GM12878 (cell line): ENCODE data around the gene HPX. TPM values are rescaled to one million over a fixed set of nuclear protein-coding genes. Genes with fewer than 3 reads are reported as not detected.

Experiments
- BACH1 ChIP-seq: fragments of 450-650 bp; IDR thresholded peaks from 2 replicates; pipeline ENCODE4 v1.6.1; 2017; ENCODE audit warnings: mild to moderate bottlenecking, borderline replicate concordance
- BCL11A ChIP-seq: IDR thresholded peaks from 2 replicates; pipeline ENCODE4 v1.6.1; 2011; ENCODE audit warnings: low read depth, low read length
- IKZF1 ChIP-seq: fragments of 450-650 bp; conservative IDR thresholded peaks from 2 replicates; pipeline ENCODE4 v1.6.1; 2017; ENCODE audit warnings: antibody characterized with exemption, mild to moderate bottlenecking
- IKZF2 ChIP-seq, 2 experiments: fragments of 450-650 bp; IDR thresholded peaks; 2 replicates each; pipeline ENCODE4 v1.6.1; 2017; ENCODE audit warnings: mild to moderate bottlenecking in 2 of 2, moderate library complexity in 2 of 2
- MEF2B ChIP-seq: fragments of 450-650 bp; IDR thresholded peaks from 2 replicates; pipeline ENCODE4 v1.6.1; 2018; ENCODE audit warnings: mild to moderate bottlenecking, moderate library complexity; ENCODE audit not compliant: partially characterized antibody, poor library complexity, severe bottlenecking
- MTA2 ChIP-seq: fragments of 450-650 bp; IDR thresholded peaks from 2 replicates; pipeline ENCODE4 v1.6.1; 2016; ENCODE audit warnings: low read depth, mild to moderate bottlenecking, moderate library complexity
- MXI1 ChIP-seq: fragments of 150-350 bp; IDR thresholded peaks from 2 replicates; pipeline ENCODE4 v1.6.1; 2011; ENCODE audit warnings: low read depth, mild to moderate bottlenecking, inconsistent platforms, low read length, improper control_type of control experiment
- RAD51 ChIP-seq: fragments of 450-650 bp; IDR thresholded peaks from 2 replicates; pipeline ENCODE4 v1.6.1; 2016; ENCODE audit warnings: moderate library complexity, mild to moderate bottlenecking, inconsistent platforms
- RELA ChIP-seq: fragments of 450-650 bp; IDR thresholded peaks from 2 replicates; pipeline ENCODE4 v1.8.0; 2014; ENCODE audit warnings: borderline replicate concordance; ENCODE audit not compliant: partially characterized antibody
- SIX5 ChIP-seq: IDR thresholded peaks from 2 replicates; pipeline ENCODE4 v1.6.1; 2011; ENCODE audit warnings: mild to moderate bottlenecking, low read depth, low read length, moderate library complexity; ENCODE audit not compliant: severe bottlenecking
- SREBF2 ChIP-seq: IDR thresholded peaks from 2 replicates; pipeline ENCODE4 v1.6.1; 2012; ENCODE audit warnings: mild to moderate bottlenecking, low read length
- STAT3 ChIP-seq: IDR thresholded peaks from 2 replicates; pipeline ENCODE4 v1.6.1; 2011; ENCODE audit warnings: low read depth, low read length, improper control_type of control experiment
- TAF1 ChIP-seq: IDR thresholded peaks from 2 replicates; pipeline ENCODE4 v1.6.1; 2011; ENCODE audit warnings: mild to moderate bottlenecking, low read depth, low read length, borderline replicate concordance
- WRNIP1 ChIP-seq: IDR thresholded peaks from 2 replicates; pipeline ENCODE4 v1.6.1; 2011; ENCODE audit warnings: low read depth, low read length, improper control_type of control experiment, borderline replicate concordance
- YY1 ChIP-seq: IDR thresholded peaks from 2 replicates; pipeline ENCODE4 v1.6.1; 2011; ENCODE audit warnings: low read depth, mild to moderate bottlenecking, low read length
- ZNF274 ChIP-seq: IDR thresholded peaks from one replicate; pipeline ENCODE4 v1.8.0; 2011; ENCODE audit not compliant: insufficient read length, insufficient read depth
- polyA plus RNA-seq, 11 experiments: library from polyadenylated mRNA; depleted of rRNA in 4 of 11; unstranded in 6 of 11; stranded (reverse) in 5 of 11; fragments of >200 nt; fragmentation: Nextera tagmentation in 4 of 11; fragmentation: Illumina TruSeq in 1 of 11; extraction: Ambion mirVana in 4 of 11; extraction: Trizol in 1 of 11; gene quantifications; 1 replicate in 1 of 11; 2 replicates in 10 of 11; pipeline versions ENCODE4 v1.2.1 to v1.2.3, GENCODE V29; 2011 to 2016; ENCODE audit warnings: inconsistent platforms in 2 of 11, missing spikeins in 2 of 11, low read depth in 1 of 11
- total RNA-seq, 4 experiments: library from RNA; depleted of rRNA in 3 of 4; stranded (reverse); fragments of >200 nt in 3 of 4; fragmentation: Illumina TruSeq in 1 of 4; extraction: Trizol in 1 of 4; gene quantifications; 2 replicates each; pipeline versions ENCODE4 v1.2.1 to v1.2.3, GENCODE V29; 2013 to 2021
- TF ChIP-seq, protein P1 (sequence below): fragments of 450-650 bp; IDR thresholded peaks from 2 replicates; pipeline ENCODE4 v1.6.1; 2017; ENCODE audit warnings: borderline replicate concordance
- TF ChIP-seq, protein P2 (sequence below): fragments of 450-650 bp; IDR thresholded peaks from 2 replicates; pipeline ENCODE4 v1.6.1; 2017; ENCODE audit warnings: mild to moderate bottlenecking, low read depth, inconsistent platforms; ENCODE audit not compliant: poor library complexity, severe bottlenecking
- TF ChIP-seq, protein P3 (sequence below): IDR thresholded peaks from 2 replicates; pipeline ENCODE4 v1.6.1; 2012; ENCODE audit warnings: low read depth, low read length, improper control_type of control experiment
- TF ChIP-seq, protein P4 (sequence below): fragments of 450-650 bp; IDR thresholded peaks from 2 replicates; pipeline ENCODE4 v1.6.1; 2017; ENCODE audit warnings: mild to moderate bottlenecking
- TF ChIP-seq, protein P5 (sequence below): fragments of 450-650 bp; IDR thresholded peaks from 2 replicates; pipeline ENCODE4 v1.6.1; 2017; ENCODE audit warnings: low read depth, mild to moderate bottlenecking, moderate library complexity

Gene HPX
- total and polyA plus RNA-seq, 10 of the 15 experiments (the other 5 are each of a cell fraction or from before 2014, with no cell fraction given): 0.08 to 1.7 (median 0.18) TPM; not detected in 1

DNA sequence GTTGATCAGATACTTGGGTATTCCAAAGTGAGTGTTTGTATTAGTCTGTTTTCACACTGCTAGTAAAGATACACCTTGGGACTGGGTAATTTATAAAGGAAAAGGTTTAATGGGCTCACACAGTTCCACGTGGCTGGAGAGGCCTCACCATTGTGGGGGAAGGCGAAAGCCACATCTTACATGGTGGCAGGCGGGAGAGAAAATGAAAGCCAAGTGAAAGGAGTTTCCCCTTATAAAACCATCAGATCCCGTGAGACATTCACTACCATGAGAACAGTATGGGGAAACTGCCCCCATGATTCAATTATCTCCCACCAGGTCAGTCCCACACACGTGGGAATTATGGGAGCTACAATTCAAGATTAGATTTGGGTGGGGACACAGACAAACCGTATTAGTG, 47.6 kb upstream of the HPX start (continued):
- TF ChIP-seq, protein P1, sequence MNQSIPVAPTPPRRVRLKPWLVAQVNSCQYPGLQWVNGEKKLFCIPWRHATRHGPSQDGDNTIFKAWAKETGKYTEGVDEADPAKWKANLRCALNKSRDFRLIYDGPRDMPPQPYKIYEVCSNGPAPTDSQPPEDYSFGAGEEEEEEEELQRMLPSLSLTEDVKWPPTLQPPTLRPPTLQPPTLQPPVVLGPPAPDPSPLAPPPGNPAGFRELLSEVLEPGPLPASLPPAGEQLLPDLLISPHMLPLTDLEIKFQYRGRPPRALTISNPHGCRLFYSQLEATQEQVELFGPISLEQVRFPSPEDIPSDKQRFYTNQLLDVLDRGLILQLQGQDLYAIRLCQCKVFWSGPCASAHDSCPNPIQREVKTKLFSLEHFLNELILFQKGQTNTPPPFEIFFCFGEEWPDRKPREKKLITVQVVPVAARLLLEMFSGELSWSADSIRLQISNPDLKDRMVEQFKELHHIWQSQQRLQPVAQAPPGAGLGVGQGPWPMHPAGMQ: no peak
- no peak for TF ChIP-seq RELA
- TF ChIP-seq MTA2: peak; percentile 55; the same call in 1 of the 2 replicates
- no peak for TF ChIP-seq SREBF2
- no peak for TF ChIP-seq BCL11A
- TF ChIP-seq YY1: peak; percentile 54; the same call in 1 of the 2 replicates
- TF ChIP-seq IKZF2 (IDR thresholded peaks at IDR 0.05): peak; percentile 30 to 34; a peak in 2 of 4 replicates
- no peak for TF ChIP-seq STAT3
- 0 out of 2 replicates have a peak, but pooled peaks have one; percentile 24 for TF ChIP-seq RAD51
- TF ChIP-seq MEF2B: peak; percentile 55
- TF ChIP-seq, protein P2, sequence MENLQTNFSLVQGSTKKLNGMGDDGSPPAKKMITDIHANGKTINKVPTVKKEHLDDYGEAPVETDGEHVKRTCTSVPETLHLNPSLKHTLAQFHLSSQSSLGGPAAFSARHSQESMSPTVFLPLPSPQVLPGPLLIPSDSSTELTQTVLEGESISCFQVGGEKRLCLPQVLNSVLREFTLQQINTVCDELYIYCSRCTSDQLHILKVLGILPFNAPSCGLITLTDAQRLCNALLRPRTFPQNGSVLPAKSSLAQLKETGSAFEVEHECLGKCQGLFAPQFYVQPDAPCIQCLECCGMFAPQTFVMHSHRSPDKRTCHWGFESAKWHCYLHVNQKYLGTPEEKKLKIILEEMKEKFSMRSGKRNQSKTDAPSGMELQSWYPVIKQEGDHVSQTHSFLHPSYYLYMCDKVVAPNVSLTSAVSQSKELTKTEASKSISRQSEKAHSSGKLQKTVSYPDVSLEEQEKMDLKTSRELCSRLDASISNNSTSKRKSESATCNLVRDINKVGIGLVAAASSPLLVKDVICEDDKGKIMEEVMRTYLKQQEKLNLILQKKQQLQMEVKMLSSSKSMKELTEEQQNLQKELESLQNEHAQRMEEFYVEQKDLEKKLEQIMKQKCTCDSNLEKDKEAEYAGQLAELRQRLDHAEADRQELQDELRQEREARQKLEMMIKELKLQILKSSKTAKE: no peak
- no peak for TF ChIP-seq BACH1
- TF ChIP-seq MXI1: no peak
- TF ChIP-seq IKZF1: peak; percentile 47
- no peak for TF ChIP-seq TAF1
- TF ChIP-seq ZNF274: no peak
- TF ChIP-seq, protein P3, sequence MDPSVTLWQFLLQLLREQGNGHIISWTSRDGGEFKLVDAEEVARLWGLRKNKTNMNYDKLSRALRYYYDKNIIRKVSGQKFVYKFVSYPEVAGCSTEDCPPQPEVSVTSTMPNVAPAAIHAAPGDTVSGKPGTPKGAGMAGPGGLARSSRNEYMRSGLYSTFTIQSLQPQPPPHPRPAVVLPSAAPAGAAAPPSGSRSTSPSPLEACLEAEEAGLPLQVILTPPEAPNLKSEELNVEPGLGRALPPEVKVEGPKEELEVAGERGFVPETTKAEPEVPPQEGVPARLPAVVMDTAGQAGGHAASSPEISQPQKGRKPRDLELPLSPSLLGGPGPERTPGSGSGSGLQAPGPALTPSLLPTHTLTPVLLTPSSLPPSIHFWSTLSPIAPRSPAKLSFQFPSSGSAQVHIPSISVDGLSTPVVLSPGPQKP: no peak
- TF ChIP-seq, protein P4, sequence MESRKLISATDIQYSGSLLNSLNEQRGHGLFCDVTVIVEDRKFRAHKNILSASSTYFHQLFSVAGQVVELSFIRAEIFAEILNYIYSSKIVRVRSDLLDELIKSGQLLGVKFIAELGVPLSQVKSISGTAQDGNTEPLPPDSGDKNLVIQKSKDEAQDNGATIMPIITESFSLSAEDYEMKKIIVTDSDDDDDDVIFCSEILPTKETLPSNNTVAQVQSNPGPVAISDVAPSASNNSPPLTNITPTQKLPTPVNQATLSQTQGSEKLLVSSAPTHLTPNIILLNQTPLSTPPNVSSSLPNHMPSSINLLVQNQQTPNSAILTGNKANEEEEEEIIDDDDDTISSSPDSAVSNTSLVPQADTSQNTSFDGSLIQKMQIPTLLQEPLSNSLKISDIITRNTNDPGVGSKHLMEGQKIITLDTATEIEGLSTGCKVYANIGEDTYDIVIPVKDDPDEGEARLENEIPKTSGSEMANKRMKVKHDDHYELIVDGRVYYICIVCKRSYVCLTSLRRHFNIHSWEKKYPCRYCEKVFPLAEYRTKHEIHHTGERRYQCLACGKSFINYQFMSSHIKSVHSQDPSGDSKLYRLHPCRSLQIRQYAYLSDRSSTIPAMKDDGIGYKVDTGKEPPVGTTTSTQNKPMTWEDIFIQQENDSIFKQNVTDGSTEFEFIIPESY: no peak
- no peak for TF ChIP-seq SIX5
- TF ChIP-seq, protein P5, sequence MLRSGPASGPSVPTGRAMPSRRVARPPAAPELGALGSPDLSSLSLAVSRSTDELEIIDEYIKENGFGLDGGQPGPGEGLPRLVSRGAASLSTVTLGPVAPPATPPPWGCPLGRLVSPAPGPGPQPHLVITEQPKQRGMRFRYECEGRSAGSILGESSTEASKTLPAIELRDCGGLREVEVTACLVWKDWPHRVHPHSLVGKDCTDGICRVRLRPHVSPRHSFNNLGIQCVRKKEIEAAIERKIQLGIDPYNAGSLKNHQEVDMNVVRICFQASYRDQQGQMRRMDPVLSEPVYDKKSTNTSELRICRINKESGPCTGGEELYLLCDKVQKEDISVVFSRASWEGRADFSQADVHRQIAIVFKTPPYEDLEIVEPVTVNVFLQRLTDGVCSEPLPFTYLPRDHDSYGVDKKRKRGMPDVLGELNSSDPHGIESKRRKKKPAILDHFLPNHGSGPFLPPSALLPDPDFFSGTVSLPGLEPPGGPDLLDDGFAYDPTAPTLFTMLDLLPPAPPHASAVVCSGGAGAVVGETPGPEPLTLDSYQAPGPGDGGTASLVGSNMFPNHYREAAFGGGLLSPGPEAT: peak; percentile 42; the same call in 1 of the 2 replicates
- TF ChIP-seq WRNIP1: no peak
